Fibroblast of lung (primary cell): ENCODE data around the gene CLIC5.

Source experiments
- CTCF ChIP-seq, 2 donors: IDR thresholded peaks in 1 of 2; conservative IDR thresholded peaks in 1 of 2; 1 replicate in 1 of 2; 2 replicates in 1 of 2; pipeline ENCODE4 v1.5.1; 2011 to 2012; ENCODE audit warnings: low read length in 2 of 2, control low read depth in 1 of 2, inconsistent platforms in 1 of 2, low read depth in 1 of 2, mild to moderate bottlenecking in 1 of 2
- EZH2 ChIP-seq: IDR thresholded peaks from 2 replicates; pipeline ENCODE4 v1.5.1; 2012; ENCODE audit warnings: low read length, control low read depth, mild to moderate bottlenecking; ENCODE audit errors: missing control alignments

DNA sequence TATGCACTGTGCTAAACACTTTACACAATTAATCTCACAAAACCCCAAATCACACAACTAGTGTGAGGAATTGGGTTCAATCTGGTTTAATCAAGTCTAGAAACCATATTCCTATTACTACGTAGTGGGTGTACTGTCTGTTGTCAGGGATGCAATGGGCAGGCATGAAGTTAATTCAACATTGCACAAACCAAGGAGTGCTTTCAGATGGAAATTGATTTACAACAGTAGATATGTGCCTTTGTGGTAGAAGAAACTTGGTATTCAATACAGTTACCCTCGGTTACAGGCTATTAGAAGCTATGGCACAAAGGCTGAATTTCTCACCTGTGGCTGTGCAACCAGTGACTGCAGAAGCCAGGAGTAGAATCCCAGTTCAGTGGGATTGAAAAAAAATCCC lies 157.8 kb downstream of the CLIC5 start:
- no peak for TF ChIP-seq EZH2
- no peak for TF ChIP-seq CTCF (conservative IDR thresholded peaks at IDR 0.05 in 1 of 2, IDR thresholded peaks at IDR 0.05 in 1 of 2; ENCODE audit: low read depth in 1 of 2, low read length in 2 of 2)
